Activated T-cell treated with anti-CD3 and anti-CD28 coated beads, Interleukin-2, amount 50 U/mL, for 1 hour (primary cell): ENCODE results near the gene MGAT4A.
"Not testable (repeated sequence)": the region's sequence is repeated elsewhere in the genome, so short reads cannot be mapped to it uniquely, and the experiment has no call there.

Experiments
- DNase-seq: peaks from one replicate; pipeline ENCODE4 v3.0.0-alpha.2; 2020

Gene MGAT4A

GRCh38 chr2:98701230-98701629 is 29.7 kb downstream of the MGAT4A start:
- no peak for DNase-seq

- DNase-seq = no peak
These were observed 32.0 kb downstream of the MGAT4A start for GRCh38 chr2:98698896-98699295.

GRCh38 chr2:98697651-98698337 is 33.1 kb downstream of the MGAT4A start:
- DNase-seq = no peak

GRCh38 chr2:98696200-98696599 is 34.7 kb downstream of the MGAT4A start:
- DNase-seq = no peak

GRCh38 chr2:98695255-98695654 is 35.7 kb downstream of the MGAT4A start:
- DNase-seq = no peak

- DNase-seq = no peak
These were observed 37.5 kb downstream of the MGAT4A start for GRCh38 chr2:98693477-98693876.

- DNase-seq = no peak
These were observed 38.6 kb downstream of the MGAT4A start for GRCh38 chr2:98692090-98693054.

- no peak for DNase-seq
These were observed 39.6 kb downstream of the MGAT4A start for GRCh38 chr2:98691303-98691702.

GRCh38 chr2:98685930-98686887 is 44.7 kb downstream of the MGAT4A start:
- DNase-seq = no peak

GRCh38 chr2:98683728-98684127 is 47.2 kb downstream of the MGAT4A start:
- DNase-seq = no peak

- DNase-seq = no peak
These were observed 54.2 kb downstream of the MGAT4A start for GRCh38 chr2:98676742-98677141.

GRCh38 chr2:98674233-98674964 is 56.5 kb downstream of the MGAT4A start:
- no peak for DNase-seq

- DNase-seq = no peak
These were observed 61.3 kb downstream of the MGAT4A start for GRCh38 chr2:98669675-98670074.

- no peak for DNase-seq
These were observed 65.3 kb downstream of the MGAT4A start for GRCh38 chr2:98665677-98666076.

- DNase-seq = no peak
These were observed 66.6 kb downstream of the MGAT4A start for GRCh38 chr2:98664323-98664722.

GRCh38 chr2:98663511-98664090 is 67.3 kb downstream of the MGAT4A start:
- peak; percentile 34 for DNase-seq

- not testable (repeated sequence) for DNase-seq
These were observed 71.5 kb downstream of the MGAT4A start for GRCh38 chr2:98659491-98659840.

GRCh38 chr2:98658816-98659490 is 72.0 kb downstream of the MGAT4A start:
- peak; percentile 34 for DNase-seq

- peak; percentile 31 for DNase-seq
These were observed 74.1 kb downstream of the MGAT4A start for GRCh38 chr2:98656800-98657199.

GRCh38 chr2:98654699-98655495 is 76.0 kb downstream of the MGAT4A start:
- no peak for DNase-seq
